ENCODE measurements around the gene MAG.

DNA sequence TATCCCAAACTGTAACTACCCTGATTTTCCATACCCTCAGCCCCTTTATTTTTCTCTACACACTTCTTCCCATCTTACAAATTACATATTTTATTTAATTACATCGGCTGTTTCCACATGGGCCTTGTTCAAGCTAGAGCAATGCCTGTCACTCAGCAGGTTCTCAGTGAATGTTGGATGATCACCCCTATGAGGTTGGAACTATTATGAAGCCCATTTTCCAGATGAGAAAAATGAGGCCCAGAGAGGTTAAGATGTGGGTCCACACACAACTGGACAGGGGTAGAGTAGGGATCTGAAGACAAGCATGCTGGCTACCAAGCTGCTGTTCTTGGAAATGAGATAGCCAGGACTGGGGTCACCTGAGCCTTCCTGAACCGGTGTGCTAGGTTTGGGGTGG lies 10.0 kb downstream of the MAG start:
- TF ChIP-seq EZH2 (IDR thresholded peaks at IDR 0.05; ENCODE audit: low read depth, low read length, severe bottlenecking) (no peak), RFX5 (IDR thresholded peaks at IDR 0.05; ENCODE audit: borderline replicate concordance, low read depth, low read length) (no peak), SP1 (IDR thresholded peaks at IDR 0.05; ENCODE audit: low read depth, low read length) (no peak), JUN (IDR thresholded peaks at IDR 0.05; ENCODE audit: low read depth, low read length) (no peak)

All from H1 (cell line).